HepG2 (cell line): ENCODE data around the gene CD300A. TPM values are rescaled to one million over a fixed set of nuclear protein-coding genes. Genes with fewer than 3 reads are reported as not detected.

Experiments
- ATAC-seq: fragments of 200-7000 bp; cut with Tn5 transposase; 3 replicates; pipeline ENCODE4 v1.9.1; 2020; ENCODE audit warnings: mild to moderate bottlenecking, moderate library complexity
- BruUV-seq: library from RNA; stranded (reverse); fragments of 400-500 nt; replicated peaks from 2 replicates; lab custom pipeline; 2021; lab: Mats Ljungman, UMichigan
- CTCF ChIA-PET: fragments of 300-600 bp; formaldehyde crosslinking; extraction: SDS; loops from one replicate; lab custom pipeline; 2021; ENCODE audit warnings: low total read pairs, inconsistent platforms, low intra/inter-chr PET ratio; lab: Yijun Ruan, JAX
- POLR2A ChIA-PET: fragments of 350-600 bp; sonication (Branson Sonifier 250); formaldehyde crosslinking; loops from one replicate; lab custom pipeline; 2020; ENCODE audit warnings: antibody characterized with exemption, inconsistent platforms; lab: Yijun Ruan, JAX
- DNase-seq: peaks from one replicate; pipeline ENCODE4 v3.0.0-alpha.2; 2015; ENCODE audit warnings: low spot score
- FAIRE-seq: peaks from 3 replicates; lab custom pipeline; 2011; peaks lifted over from hg19 to GRCh38; lab: Jason Lieb, UNC
- H2AFZ ChIP-seq: one replicate; pipeline ENCODE4 v1.6.1; 2011; ENCODE audit warnings: low read length, inconsistent platforms
- H3K27ac ChIP-seq: fragments of 300-600 bp; 3 replicates; pipeline ENCODE4 v1.8.0; 2011; ENCODE audit warnings: mixed run types, mild to moderate bottlenecking, mixed read lengths, low read length, inconsistent platforms; ENCODE audit not compliant: insufficient read depth; ENCODE audit errors: extremely low read length
- H3K27me3 ChIP-seq, 2 experiments: fragments of 200-600 bp in 1 of 2; 2 replicates in 1 of 2; 3 replicates in 1 of 2; pipeline versions ENCODE4 v1.6.0 to v1.8.0; 2011; ENCODE audit warnings: low read length in 2 of 2, mild to moderate bottlenecking in 2 of 2, moderate library complexity in 2 of 2, inconsistent platforms in 1 of 2; ENCODE audit not compliant: insufficient read depth in 2 of 2, control insufficient read depth in 1 of 2
- H3K36me3 ChIP-seq, 2 experiments: fragments of 200-600 bp in 1 of 2; replicated peaks in 1 of 2; 2 replicates in 1 of 2; 3 replicates in 1 of 2; pipeline versions ENCODE4 v1.5.1 to v1.8.0; 2011; ENCODE audit warnings: low read length in 2 of 2, inconsistent platforms in 1 of 2; ENCODE audit not compliant: insufficient read depth in 2 of 2, control insufficient read depth in 1 of 2
- H3K4me1 ChIP-seq: 2 replicates; pipeline ENCODE4 v1.5.1; 2012; ENCODE audit warnings: low read length, inconsistent platforms; ENCODE audit not compliant: insufficient read depth
- H3K4me2 ChIP-seq: 2 replicates; pipeline ENCODE4 v1.6.0; 2011; ENCODE audit warnings: low read depth, low read length, inconsistent platforms
- H3K4me3 ChIP-seq, 3 experiments: fragments of 200-600 bp in 1 of 3; sonication (generic), shearing (Covaris generic) in 1 of 3; replicated peaks in 1 of 3; 2 replicates each; pipeline ENCODE4 v1.5.1; 2011 to 2016; ENCODE audit warnings: low read length in 3 of 3, inconsistent platforms in 2 of 3, low read depth in 2 of 3, mild to moderate bottlenecking in 2 of 3, control low read depth in 1 of 3, mixed read lengths in 1 of 3; ENCODE audit not compliant: insufficient read depth in 1 of 3
- H3K79me2 ChIP-seq: one replicate; pipeline ENCODE4 v1.6.1; 2011; ENCODE audit warnings: low read length, inconsistent platforms; ENCODE audit not compliant: insufficient read depth
- H3K9ac ChIP-seq: 2 replicates; pipeline ENCODE4 v1.6.0; 2011; ENCODE audit warnings: mild to moderate bottlenecking, low read depth, low read length, inconsistent platforms; ENCODE audit not compliant: insufficient read depth
- H3K9me3 ChIP-seq: 2 replicates; pipeline ENCODE4 v1.5.1; 2012; ENCODE audit warnings: mild to moderate bottlenecking, low read length
- H4K20me1 ChIP-seq: 2 replicates; pipeline ENCODE4 v1.6.0; 2011; ENCODE audit warnings: inconsistent platforms, mild to moderate bottlenecking, low read length, moderate library complexity; ENCODE audit not compliant: insufficient read depth
- CHCHD3 ChIP-seq: sonication (generic); formaldehyde crosslinking; IDR thresholded peaks from 2 replicates; pipeline ENCODE4 v1.8.0; 2022; ENCODE audit warnings: mild to moderate bottlenecking, missing genetic modification reagents, moderate library complexity
- ESRRA ChIP-seq: sonication (generic); formaldehyde crosslinking; IDR thresholded peaks from 2 replicates; pipeline ENCODE4 v1.5.1; 2020; ENCODE audit warnings: mild to moderate bottlenecking, low read depth, missing genetic modification reagents
- JUNB ChIP-seq: sonication (generic); formaldehyde crosslinking; IDR thresholded peaks from 2 replicates; pipeline ENCODE4 v1.8.0; 2022; ENCODE audit warnings: missing genetic modification reagents, mild to moderate bottlenecking, borderline replicate concordance
- MIXL1 ChIP-seq: IDR thresholded peaks from 2 replicates; pipeline ENCODE4 v1.6.1; 2016
- POLR2AphosphoS2 ChIP-seq: IDR thresholded peaks from 2 replicates; pipeline ENCODE4 v1.6.1; 2011; ENCODE audit warnings: low read depth, low read length, improper control_type of control experiment
- SIX4 ChIP-seq: sonication (generic); formaldehyde crosslinking; IDR thresholded peaks from 2 replicates; pipeline ENCODE4 v1.4.0; 2020; ENCODE audit warnings: missing genetic modification reagents
- SNAPC5 ChIP-seq: sonication (generic); formaldehyde crosslinking; IDR thresholded peaks from 2 replicates; pipeline ENCODE4 v1.8.1; 2023; ENCODE audit warnings: mild to moderate bottlenecking, missing genetic modification reagents, borderline replicate concordance
- SOX13 ChIP-seq, 3 experiments: fragments of 450-650 bp in 1 of 3; sonication (generic) in 1 of 3; formaldehyde crosslinking in 1 of 3; IDR thresholded peaks in 2 of 3; conservative IDR thresholded peaks in 1 of 3; 2 replicates each; pipeline versions ENCODE4 v1.5.0 to v1.6.1; 2016 to 2020; ENCODE audit warnings: antibody characterized with exemption in 1 of 3, mild to moderate bottlenecking in 1 of 3, missing compliant biosample characterization in 1 of 3, missing genetic modification reagents in 1 of 3, moderate library complexity in 1 of 3
- ZMYM4 ChIP-seq: sonication (generic); formaldehyde crosslinking; IDR thresholded peaks from 2 replicates; pipeline ENCODE4 v1.8.1; 2023; ENCODE audit warnings: mild to moderate bottlenecking, missing genetic modification reagents
- ZNF274 ChIP-seq: sonication (generic); formaldehyde crosslinking; IDR thresholded peaks from 2 replicates; pipeline ENCODE4 v1.5.1; 2020; ENCODE audit warnings: mild to moderate bottlenecking, missing genetic modification reagents
- ZNF350 ChIP-seq: sonication (generic); formaldehyde crosslinking; IDR thresholded peaks from 2 replicates; pipeline ENCODE4 v1.4.0; 2020; ENCODE audit warnings: mild to moderate bottlenecking, low read depth, missing genetic modification reagents, borderline replicate concordance
- ZNF891 ChIP-seq: sonication (generic); formaldehyde crosslinking; IDR thresholded peaks from 2 replicates; pipeline ENCODE4 v1.5.0; 2020; ENCODE audit warnings: mild to moderate bottlenecking, missing genetic modification reagents
- WGBS: methylation state at CpG from one replicate; pipeline ENCODE4 v1.1.6; 2017; ENCODE audit warnings: low lambda C conversion rate; 5-methylcytosine and 5-hydroxymethylcytosine counted together
- in situ Hi-C: cut with HindIII; loops from 2 replicates; pipeline ENCODE4 v1.10.0; 2017; ENCODE audit warnings: low pct_unique_long_range_greater_than_20kb; ENCODE audit not compliant: extremely low pct_ligation_motif_present
- intact Hi-C: fragments of 100-400 bp; cut with micrococcal nuclease; formaldehyde crosslinking; loops from one replicate; pipeline ENCODE4 v1.10.0; 2022; ENCODE audit not compliant: unreplicated experiment
- polyA plus RNA-seq, 8 experiments: library from polyadenylated mRNA; depleted of rRNA in 3 of 8; stranded (reverse) in 7 of 8; unstranded in 1 of 8; fragments of >200 nt; fragmentation: Illumina TruSeq in 4 of 8; extraction: Trizol in 4 of 8; gene quantifications; 2 replicates each; pipeline versions ENCODE4 v1.2.1 to v1.2.3, GENCODE V29; 2011 to 2016; ENCODE audit warnings: low read depth in 4 of 8, missing spikeins in 1 of 8, mixed read lengths in 1 of 8; ENCODE audit not compliant: insufficient read depth in 1 of 8
- total RNA-seq, 5 experiments: library from RNA; depleted of rRNA; stranded (reverse); fragments of >200 nt; fragmentation: Illumina TruSeq; extraction: Trizol; gene quantifications; 2 replicates each; pipeline ENCODE4 v1.2.3, GENCODE V29; 2016; ENCODE audit warnings: low read depth in 1 of 5
- TF ChIP-seq, protein P1 (sequence below): sonication (generic); formaldehyde crosslinking; IDR thresholded peaks from 2 replicates; pipeline ENCODE4 v1.4.0; 2020; ENCODE audit warnings: missing genetic modification reagents, borderline replicate concordance
- TF ChIP-seq, protein P2 (sequence below): sonication (generic); formaldehyde crosslinking; IDR thresholded peaks from 2 replicates; pipeline ENCODE4 v1.8.1; 2023; ENCODE audit warnings: mild to moderate bottlenecking, moderate library complexity, missing genetic modification reagents
- TF ChIP-seq, protein P3 (sequence below): sonication (generic); formaldehyde crosslinking; conservative IDR thresholded peaks from 2 replicates; pipeline ENCODE4 v1.8.1; 2023; ENCODE audit warnings: missing genetic modification reagents

CD300A gene
- total and polyA plus RNA-seq, 2 of the 13 experiments (the other 11 are each of a cell fraction or from before 2014, with no cell fraction given): not detected

DNA sequence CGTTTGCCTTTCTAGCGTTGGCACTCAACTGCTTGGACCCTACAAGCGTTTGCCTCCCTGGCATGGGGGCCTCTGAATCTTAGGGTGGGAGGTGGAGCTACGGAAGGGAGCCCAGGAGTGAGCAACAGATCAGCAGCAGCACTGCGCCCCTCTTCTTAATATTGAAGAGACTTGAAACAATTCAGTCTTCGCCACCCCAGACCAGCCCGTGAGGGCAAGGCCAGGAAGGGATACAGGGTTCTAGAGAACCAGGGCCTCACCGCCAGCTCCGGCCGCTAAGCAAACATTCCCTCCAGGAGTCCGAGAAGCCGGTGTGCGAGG lies 36.1 kb upstream of the CD300A start (continued):
- TF ChIP-seq, protein P1, sequence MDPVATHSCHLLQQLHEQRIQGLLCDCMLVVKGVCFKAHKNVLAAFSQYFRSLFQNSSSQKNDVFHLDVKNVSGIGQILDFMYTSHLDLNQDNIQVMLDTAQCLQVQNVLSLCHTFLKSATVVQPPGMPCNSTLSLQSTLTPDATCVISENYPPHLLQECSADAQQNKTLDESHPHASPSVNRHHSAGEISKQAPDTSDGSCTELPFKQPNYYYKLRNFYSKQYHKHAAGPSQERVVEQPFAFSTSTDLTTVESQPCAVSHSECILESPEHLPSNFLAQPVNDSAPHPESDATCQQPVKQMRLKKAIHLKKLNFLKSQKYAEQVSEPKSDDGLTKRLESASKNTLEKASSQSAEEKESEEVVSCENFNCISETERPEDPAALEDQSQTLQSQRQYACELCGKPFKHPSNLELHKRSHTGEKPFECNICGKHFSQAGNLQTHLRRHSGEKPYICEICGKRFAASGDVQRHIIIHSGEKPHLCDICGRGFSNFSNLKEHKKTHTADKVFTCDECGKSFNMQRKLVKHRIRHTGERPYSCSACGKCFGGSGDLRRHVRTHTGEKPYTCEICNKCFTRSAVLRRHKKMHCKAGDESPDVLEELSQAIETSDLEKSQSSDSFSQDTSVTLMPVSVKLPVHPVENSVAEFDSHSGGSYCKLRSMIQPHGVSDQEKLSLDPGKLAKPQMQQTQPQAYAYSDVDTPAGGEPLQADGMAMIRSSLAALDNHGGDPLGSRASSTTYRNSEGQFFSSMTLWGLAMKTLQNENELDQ (CRISPR knock-in tag): 0 out of 2 replicates have a peak, but pooled peaks have one; percentile 20
- TF ChIP-seq CHCHD3 (CRISPR knock-in tag): no peak
- no peak for TF ChIP-seq SIX4

DNA sequence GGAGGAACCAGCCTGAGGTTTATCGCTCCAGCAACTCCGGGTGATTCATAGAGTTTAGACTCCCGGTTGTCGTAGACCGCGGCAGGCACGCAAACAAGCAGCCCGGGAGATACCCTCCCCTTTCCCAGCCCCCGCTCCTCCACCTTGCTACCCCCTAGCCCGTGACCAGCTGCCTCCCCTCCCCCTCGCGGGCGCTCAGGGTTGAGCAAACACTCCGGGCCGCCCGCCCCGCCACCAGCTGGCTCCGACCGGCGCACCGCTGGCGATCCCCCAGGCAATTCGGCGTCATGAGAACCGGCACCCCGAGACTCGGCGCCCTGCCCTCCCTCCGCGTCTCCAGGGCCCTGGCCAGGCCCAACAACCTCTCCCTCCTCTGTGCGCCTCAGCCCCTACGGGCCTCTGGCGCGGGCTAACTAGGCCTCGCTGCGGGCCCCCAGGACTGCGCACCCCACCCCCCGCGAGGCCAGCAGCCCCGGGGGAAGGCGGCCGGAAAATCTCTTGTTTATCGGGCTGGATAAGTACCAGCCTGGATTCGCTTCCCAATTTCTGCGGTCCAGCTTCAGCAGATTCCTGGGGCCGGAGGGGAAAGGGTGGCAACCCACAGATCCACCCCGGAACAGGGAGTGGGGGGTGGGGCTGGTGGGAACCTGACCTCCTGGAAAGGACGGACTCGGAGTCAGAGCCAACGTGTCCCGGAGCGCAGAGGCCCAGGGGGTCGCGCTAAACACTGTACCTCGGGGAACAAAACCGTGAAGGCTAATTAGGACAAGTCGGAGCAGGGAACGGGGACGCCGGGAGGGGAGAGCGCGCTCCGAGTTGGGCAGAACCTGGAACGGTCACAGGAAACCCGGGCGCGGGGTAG lies 35.5 kb upstream of the CD300A start:
- peaks cover 48% of the 10 kb centered on the region for H3K79me2 ChIP-seq
- no peaks in the 10 kb centered on the region; a peak in 1 of 5 replicates for H3K36me3 ChIP-seq
- intact Hi-C loops (loop anchor here (1.0 kb wide), 1 partner anchor 14 kb away; no protein-coding TSS in a partner anchor), in situ Hi-C loops (loop anchor here (10.0 to 25.0 kb wide), 3 partner anchors 324 to 1144 kb away; no protein-coding TSS in a partner anchor)
- no peaks in the 10 kb centered on the region for H3K9me3 ChIP-seq
- ChIA-PET CTCF (no interaction called here), POLR2A (interaction anchor here (1.0 to 5.6 kb wide), 18 partner anchors 8 to 633 kb away, joined by 3 to 159 read pairs (median 10); partner anchors contain the start of genes FDXR and RAB37)
- H4K20me1 ChIP-seq: peaks cover 24% of the 10 kb centered on the region
- BruUV-seq: no TSS peak
- peak overlapping the region; percentile 100 for H3K4me2 ChIP-seq
- no peaks in the 10 kb centered on the region; a peak in 1 of 5 replicates for H3K27me3 ChIP-seq
- 2% methylated on average over 40 of the region's 67 CpGs for WGBS
- peaks cover 69% of the 10 kb centered on the region for H3K4me1 ChIP-seq
- peak; percentile 95 for DNase-seq
- FAIRE-seq: no peak
- peak overlapping the region; percentile 98 for H3K27ac ChIP-seq
- H3K9ac ChIP-seq: peak overlapping the region; percentile 99
- peak; percentile 58 for ATAC-seq
- H2AFZ ChIP-seq: no peak overlapping the region
- peak overlapping the region; percentile 82 to 94 (median 89) for H3K4me3 ChIP-seq
- TF ChIP-seq SOX13 (IDR thresholded peaks at IDR 0.05) (peak; percentile 16; the same call in 1 of the 2 replicates), SOX13 (CRISPR knock-in tag; conservative IDR thresholded peaks at IDR 0.05 in 1 of 2, IDR thresholded peaks at IDR 0.05 in 1 of 2) (peak in 1 of 2 experiments; percentile 67; a peak in 2 of 4 replicates), SNAPC5 (CRISPR knock-in tag) (0 out of 2 replicates have a peak, but pooled peaks have one; percentile 49), JUNB (CRISPR knock-in tag) (no peak), ZNF350 (CRISPR knock-in tag) (peak; percentile 84; the same call in 1 of the 2 replicates), POLR2AphosphoS2 (no peak), ZNF891 (CRISPR knock-in tag) (peak; percentile 51; the same call in 1 of the 2 replicates), MIXL1 (CRISPR knock-in tag) (no peak; the same call in 1 of the 2 replicates), ZNF274 (CRISPR knock-in tag) (peak; percentile 65; the same call in 1 of the 2 replicates), ESRRA (CRISPR knock-in tag) (no peak), ZMYM4 (no peak; the same call in 1 of the 2 replicates)
- TF ChIP-seq, protein P2, sequence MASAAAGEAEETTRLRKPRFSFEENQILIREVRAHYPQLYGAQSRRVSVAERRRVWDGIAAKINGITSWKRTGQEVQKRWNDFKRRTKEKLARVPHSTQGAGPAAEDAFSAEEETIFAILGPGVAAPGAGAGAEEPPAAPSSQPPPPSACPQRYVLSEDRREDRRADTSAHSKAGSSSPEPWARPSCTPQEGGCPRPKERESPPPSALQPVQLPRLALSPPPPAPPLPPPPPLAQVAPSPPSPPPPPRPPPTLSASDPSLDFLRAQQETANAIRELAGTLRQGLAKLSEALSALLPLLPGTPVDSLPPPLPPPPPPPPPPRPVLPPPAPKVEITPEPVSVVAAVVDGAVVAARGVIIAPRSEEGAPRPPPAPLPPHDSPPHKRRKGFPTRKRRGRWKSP (CRISPR knock-in tag): no peak; the same call in 1 of the 2 replicates
- TF ChIP-seq, protein P3, sequence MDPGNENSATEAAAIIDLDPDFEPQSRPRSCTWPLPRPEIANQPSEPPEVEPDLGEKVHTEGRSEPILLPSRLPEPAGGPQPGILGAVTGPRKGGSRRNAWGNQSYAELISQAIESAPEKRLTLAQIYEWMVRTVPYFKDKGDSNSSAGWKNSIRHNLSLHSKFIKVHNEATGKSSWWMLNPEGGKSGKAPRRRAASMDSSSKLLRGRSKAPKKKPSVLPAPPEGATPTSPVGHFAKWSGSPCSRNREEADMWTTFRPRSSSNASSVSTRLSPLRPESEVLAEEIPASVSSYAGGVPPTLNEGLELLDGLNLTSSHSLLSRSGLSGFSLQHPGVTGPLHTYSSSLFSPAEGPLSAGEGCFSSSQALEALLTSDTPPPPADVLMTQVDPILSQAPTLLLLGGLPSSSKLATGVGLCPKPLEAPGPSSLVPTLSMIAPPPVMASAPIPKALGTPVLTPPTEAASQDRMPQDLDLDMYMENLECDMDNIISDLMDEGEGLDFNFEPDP (CRISPR knock-in tag): no peak
